GM12874 (cell line): Measurements from ENCODE around the gene LRRC63.

Experiments
- TF ChIP-seq, protein P1 (sequence below): IDR thresholded peaks from 2 replicates; pipeline ENCODE4 v1.5.1; 2011; ENCODE audit warnings: low read depth, mild to moderate bottlenecking, control low read depth, low read length, moderate library complexity; ENCODE audit not compliant: insufficient read depth

The LRRC63 gene

GRCh38 chr13:46178143-46178542, 33.6 kb upstream of the LRRC63 start:
- TF ChIP-seq, protein P1, sequence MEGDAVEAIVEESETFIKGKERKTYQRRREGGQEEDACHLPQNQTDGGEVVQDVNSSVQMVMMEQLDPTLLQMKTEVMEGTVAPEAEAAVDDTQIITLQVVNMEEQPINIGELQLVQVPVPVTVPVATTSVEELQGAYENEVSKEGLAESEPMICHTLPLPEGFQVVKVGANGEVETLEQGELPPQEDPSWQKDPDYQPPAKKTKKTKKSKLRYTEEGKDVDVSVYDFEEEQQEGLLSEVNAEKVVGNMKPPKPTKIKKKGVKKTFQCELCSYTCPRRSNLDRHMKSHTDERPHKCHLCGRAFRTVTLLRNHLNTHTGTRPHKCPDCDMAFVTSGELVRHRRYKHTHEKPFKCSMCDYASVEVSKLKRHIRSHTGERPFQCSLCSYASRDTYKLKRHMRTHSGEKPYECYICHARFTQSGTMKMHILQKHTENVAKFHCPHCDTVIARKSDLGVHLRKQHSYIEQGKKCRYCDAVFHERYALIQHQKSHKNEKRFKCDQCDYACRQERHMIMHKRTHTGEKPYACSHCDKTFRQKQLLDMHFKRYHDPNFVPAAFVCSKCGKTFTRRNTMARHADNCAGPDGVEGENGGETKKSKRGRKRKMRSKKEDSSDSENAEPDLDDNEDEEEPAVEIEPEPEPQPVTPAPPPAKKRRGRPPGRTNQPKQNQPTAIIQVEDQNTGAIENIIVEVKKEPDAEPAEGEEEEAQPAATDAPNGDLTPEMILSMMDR, result no peak

GRCh38 chr13:46178821-46179220, 32.9 kb upstream of the LRRC63 start:
- TF ChIP-seq, protein P1, result no peak

DNA sequence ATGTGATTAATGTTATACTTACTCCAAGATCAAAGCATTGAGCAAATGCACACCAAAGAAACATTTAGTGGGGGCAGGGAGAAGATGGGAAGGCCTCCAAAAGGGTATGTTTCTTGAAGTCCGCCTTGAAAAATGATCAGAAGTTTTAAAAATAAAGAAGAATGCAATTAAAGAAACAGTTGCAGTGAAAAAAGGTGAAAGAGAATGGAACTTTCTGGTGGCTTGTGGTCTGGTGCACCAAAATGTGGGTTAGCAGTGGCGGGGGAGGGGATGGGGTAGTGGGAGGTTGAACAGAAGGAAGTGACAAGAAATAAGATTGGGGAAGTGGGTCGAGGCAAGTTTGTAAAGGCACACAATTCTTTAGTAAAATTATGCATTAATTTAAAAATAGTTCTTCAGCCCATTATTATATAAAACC, 32.2 kb upstream of the LRRC63 start:
- TF ChIP-seq, protein P1, result no peak

- TF ChIP-seq, protein P1, result no peak
Observed at GRCh38 chr13:46179969-46180763, 31.6 kb upstream of the LRRC63 start.

GRCh38 chr13:46181377-46181839, 30.3 kb upstream of the LRRC63 start:
- TF ChIP-seq, protein P1, result no peak

DNA sequence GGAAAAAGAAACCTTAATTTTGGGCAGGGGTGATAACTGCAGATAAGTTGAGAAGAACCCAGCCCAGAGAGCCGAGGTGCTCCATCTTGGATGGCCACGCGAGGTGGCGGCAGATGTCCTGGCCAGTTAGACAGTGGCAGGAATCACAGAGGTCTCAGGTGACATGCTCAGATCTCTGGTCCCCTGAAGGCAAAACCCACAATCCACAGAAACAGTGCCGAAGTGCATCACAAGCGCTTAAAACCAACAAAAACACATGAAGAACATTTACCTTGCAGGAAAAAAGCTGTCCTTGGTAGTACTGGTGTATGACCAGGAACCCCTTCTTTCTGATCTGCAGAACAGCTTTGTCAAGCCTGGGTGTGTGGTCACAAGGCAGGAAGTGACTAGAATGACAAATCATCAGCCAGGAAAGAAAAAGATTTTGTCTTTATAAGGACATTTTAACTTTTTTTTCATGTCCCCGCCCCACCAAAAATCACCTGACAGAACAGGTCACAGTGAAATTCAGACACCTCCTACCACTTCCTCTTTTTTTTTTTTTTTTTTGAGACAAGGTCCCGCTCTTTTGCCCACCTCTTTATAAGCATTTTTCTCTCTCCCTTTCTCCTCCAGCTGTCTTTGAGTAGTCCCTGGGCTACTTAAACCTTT, 29.8 kb upstream of the LRRC63 start, which contains the start of gene LCP1:
TSS of gene LCP1 (minus strand) at position 338 of the 651 bp plus-strand sequence. CDS start 22,515 bp downstream, outside the sequence.
- TF ChIP-seq, protein P1, result no peak

GRCh38 chr13:46182491-46182877, 29.2 kb upstream of the LRRC63 start:
- TF ChIP-seq, protein P1, result no peak
